PC-3 (cell line): ENCODE data around the gene HDC.

ENCODE experiments used
- EZH2phosphoT487 ChIP-seq: fragments of 300-600 bp; sonication (generic); IDR thresholded peaks from 2 replicates; pipeline ENCODE4 v1.6.1; 2018; ENCODE audit warnings: mild to moderate bottlenecking, antibody characterized with exemption, low read length, borderline replicate concordance
- TF ChIP-seq, protein P1 (sequence below): fragments of 300-600 bp; sonication (generic); conservative IDR thresholded peaks from 2 replicates; pipeline ENCODE4 v1.5.1; 2017; ENCODE audit warnings: antibody characterized with exemption, low read depth, mild to moderate bottlenecking, low read length

DNA sequence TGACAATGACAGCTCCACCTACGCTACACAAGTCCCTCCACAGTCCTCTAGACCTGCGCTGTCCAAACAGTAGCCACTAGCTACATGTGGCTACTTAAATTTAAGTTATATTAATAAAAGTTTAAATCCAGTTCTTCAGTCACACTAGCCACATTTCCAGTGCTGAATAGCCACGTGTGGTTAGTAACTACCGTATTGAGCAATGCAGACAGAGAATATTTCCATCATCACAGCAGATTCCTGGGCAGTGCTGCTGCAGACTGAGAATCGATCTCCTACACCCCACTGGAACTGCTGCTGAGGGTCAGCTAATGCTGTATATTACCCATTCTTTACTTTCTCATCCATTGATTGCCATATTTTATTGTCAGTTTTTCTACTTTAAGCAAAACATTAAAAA is 40.9 kb downstream of the HDC start:
- TF ChIP-seq, protein P1, sequence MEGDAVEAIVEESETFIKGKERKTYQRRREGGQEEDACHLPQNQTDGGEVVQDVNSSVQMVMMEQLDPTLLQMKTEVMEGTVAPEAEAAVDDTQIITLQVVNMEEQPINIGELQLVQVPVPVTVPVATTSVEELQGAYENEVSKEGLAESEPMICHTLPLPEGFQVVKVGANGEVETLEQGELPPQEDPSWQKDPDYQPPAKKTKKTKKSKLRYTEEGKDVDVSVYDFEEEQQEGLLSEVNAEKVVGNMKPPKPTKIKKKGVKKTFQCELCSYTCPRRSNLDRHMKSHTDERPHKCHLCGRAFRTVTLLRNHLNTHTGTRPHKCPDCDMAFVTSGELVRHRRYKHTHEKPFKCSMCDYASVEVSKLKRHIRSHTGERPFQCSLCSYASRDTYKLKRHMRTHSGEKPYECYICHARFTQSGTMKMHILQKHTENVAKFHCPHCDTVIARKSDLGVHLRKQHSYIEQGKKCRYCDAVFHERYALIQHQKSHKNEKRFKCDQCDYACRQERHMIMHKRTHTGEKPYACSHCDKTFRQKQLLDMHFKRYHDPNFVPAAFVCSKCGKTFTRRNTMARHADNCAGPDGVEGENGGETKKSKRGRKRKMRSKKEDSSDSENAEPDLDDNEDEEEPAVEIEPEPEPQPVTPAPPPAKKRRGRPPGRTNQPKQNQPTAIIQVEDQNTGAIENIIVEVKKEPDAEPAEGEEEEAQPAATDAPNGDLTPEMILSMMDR, result no peak
- TF ChIP-seq EZH2phosphoT487, result no peak
